Stimulated activated CD4-positive, alpha-beta T cell treated with anti-CD3 and anti-CD28 coated beads, Interleukin-1b, Interleukin-23, amount 100 ng/mL, for 1 hour (primary cell): ENCODE results near the gene BCL2L1.
A peak's percentile ranks its signal among the peaks of the same experiment; 100 is the strongest.

ENCODE experiments used
- DNase-seq, 2 donors: peaks; one replicate each; pipeline ENCODE4 v3.0.0-alpha.2; 2020; ENCODE audit warnings: low read depth in 2 of 2

Gene BCL2L1

GRCh38 chr20:31693402-31693801, 29.3 kb downstream of the BCL2L1 start:
- DNase-seq: no peak

- no peak for DNase-seq
These were observed 30.9 kb downstream of the BCL2L1 start for GRCh38 chr20:31691646-31692275.

- no peak for DNase-seq
These were observed 32.5 kb downstream of the BCL2L1 start for GRCh38 chr20:31690124-31690666.

DNA sequence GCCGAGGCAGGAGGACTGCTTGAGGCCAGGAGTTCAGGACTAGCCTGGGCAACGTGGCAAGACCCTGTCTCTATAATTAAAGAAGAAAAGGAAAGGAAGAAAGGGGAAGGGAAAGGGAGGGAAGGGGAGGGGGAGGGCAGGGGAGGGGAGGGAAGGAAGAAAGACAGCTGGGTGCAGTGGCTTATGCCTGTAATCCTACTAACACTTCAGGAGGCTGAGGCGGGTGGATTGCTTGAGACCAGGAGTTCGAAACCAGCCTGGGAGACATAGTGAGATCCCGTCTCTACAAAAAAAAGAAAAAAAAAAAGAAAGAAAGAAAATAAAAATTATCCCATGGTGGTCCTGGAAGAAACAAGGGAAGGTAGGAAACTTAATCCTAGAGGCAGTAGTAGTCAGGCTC, 33.5 kb downstream of the BCL2L1 start:
- no peak for DNase-seq

DNA sequence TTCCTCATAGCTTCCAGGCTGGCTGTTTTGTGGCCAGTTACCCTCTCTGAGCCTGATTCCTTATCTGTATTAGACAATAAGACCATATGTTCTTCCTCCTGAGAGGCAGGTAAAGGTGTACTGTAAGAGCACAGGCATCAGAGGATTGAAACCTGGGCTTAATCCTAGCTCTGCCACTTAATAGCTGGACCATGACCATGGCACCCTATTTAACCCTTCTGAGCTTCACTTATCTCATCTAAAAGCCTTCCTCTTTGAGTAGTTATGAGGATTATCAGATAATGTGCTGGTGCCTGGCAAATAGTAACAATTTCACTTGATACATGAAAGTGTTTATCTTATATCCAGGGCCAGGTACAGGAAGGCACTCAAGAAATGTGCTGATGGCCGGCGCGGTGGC, 34.9 kb downstream of the BCL2L1 start:
- no peak for DNase-seq

DNA sequence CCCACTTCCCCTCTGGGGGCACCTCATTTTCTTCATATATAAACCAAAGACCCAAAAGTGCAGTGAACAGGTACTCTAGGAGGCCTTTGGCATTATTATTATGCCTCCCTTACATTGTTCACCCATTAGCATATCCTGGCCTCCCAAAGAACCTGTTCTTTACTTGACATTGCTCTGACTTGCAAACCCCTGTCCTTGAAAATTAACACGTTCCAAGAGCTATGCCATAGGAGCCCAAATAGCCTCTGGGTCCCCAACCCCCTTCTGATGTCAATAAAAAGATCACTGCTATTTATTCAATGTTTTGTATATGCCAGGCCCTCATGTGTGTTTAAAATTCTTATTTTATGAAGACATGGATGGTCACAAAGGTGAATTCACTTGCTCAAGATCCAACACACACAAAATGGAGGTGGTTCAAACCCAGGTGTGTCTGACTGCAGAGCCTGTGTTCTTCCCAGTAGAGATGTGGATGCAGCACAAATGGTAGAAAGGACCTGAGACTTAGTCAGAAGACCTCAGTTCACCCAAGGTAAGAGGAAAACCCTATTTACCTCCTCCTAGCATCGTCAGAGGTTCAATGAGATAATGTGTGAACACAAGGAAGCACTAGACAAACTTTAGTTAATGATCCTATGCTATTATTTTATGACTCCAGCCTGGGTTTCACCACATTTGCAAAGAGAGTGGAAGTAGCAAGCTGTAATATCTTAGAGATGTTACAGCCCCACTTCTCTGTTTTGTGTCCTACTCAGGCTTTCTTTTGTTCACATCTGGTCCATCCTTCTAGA, 36.6 kb downstream of the BCL2L1 start:
- DNase-seq: no peak

- no peak for DNase-seq
These were observed 38.3 kb downstream of the BCL2L1 start for GRCh38 chr20:31684153-31685015.

- DNase-seq: no peak
These were observed 39.7 kb downstream of the BCL2L1 start for GRCh38 chr20:31682927-31683326.

DNA sequence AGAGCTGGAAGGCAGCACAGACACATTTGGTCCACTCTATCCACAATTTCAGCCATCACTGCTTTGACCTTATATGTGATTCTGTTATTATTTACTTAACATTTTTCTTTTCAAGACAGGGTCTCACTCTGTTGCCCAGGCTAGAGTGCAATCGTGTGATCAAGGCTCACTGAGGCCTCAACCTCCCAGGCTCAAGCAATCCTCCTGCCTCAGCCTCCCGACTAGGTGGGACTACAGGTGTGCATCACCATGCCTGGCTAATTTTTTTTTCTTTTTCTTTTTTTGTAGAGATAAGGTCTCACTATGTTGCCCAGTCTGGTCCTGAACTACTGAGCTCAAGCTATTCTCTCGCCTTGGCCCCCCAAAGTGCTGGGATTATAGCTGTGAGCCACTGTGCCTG, 40.3 kb downstream of the BCL2L1 start:
- DNase-seq: no peak

DNA sequence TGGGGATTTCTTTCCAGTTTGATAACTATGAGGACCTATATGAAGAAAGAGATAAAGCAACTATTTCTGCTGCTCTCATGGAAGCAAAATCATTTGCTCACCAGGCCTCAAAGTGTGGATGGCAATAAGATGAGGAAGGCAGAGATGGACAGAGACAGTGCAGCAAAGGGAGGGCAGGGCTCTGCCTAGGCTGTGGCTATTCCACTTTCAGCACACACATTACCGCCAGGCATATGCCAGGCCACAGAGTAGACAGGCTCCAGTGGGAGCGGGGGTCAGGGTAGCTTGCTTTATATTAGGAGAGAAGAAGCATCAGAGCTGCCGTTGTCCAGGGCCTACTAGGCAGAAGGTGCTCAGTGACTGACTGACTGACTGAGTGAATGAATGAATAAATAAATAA, 40.9 kb downstream of the BCL2L1 start:
- no peak for DNase-seq

- no peak for DNase-seq
These were observed 41.4 kb downstream of the BCL2L1 start for GRCh38 chr20:31681128-31681727.

DNA sequence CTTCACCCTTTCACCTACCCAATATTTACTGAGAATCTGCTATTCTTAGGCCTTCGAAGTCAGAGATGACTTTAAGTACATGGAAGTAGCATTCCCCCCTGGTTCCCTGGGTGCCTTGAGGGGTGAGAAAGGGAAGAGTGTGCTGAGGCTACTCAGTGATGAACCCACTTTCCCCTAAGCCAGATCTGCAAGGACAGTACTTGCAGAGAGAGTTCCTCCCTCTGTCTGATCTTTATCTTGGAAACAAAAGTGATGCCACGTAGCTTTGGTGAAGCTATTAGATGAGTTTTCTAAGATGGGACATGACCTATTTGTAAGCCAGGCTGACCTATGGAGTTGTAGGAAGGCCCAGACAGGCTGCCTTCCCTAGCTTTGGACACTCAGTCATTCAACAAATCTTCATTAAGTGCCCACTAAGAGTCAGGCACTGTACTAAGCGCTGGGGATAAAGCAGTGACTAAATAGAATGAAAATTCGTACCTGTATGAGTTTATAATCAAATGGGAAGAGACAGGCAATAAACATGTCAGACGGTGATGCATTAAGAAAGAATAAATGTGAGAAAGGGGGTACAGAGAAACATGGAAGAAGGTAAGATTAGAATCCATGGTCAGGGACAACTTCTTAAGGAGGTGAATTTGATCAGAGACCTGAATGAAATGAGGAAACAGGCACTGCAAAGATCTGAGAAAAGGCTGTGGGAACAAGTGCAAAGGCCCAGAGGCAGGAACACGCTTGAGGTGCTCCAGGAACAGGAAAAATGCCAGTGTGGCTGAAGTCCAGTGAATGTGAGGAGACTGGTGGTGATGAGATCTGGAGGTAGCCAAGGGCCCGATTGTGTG, 42.2 kb downstream of the BCL2L1 start:
- DNase-seq: no peak

GRCh38 chr20:31679357-31680285, 43.0 kb downstream of the BCL2L1 start:
- no peak for DNase-seq

GRCh38 chr20:31678389-31679356, 44.0 kb downstream of the BCL2L1 start:
- DNase-seq: no peak

- no peak for DNase-seq
These were observed 45.0 kb downstream of the BCL2L1 start for GRCh38 chr20:31677553-31678260.

- no peak for DNase-seq
These were observed 46.1 kb downstream of the BCL2L1 start for GRCh38 chr20:31676609-31676989.

DNA sequence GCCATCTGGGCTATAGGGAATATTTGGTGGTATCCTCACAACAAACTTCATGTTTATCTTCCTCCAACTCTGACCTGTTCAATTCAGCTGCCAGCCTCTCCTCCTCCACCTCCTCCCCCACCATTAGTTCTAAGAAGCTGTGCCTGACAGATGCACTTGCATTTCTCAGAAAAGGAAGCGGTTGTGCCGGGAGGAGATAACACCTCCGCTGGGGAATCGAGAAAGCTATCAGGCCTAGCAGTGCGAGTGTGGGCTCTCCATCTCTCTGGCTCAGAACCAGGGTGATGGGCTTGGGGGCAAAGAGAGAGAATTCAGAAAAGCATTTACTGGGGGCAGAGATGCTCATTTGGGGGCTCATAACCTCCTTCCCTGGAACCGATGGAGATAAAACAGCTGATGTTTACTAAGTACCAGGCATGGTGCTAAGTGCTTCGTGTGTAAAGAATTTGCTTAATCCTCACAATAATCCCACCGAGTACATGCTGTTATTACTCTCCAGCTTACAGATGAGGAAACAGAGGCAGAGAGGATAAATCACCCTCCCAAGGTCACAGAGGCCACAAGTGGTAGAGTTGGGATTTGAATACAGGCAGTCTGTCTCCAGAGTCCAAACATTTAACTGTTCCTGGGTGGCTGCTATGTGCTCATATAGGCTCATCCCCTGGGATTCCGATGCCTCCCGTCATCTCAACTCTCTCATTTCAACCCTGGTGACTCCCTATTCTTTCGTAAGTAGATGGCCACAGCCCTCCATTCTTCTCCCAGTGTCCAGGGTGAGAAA, 46.6 kb downstream of the BCL2L1 start:
- peak in 1 of 2 donors; percentile 17 for DNase-seq
